Measurements from ENCODE around the gene PDRG1. TPM values are rescaled to one million over a fixed set of nuclear protein-coding genes. Genes with fewer than 3 reads are reported as not detected.

The PDRG1 gene
- total RNA-seq, 1 donor from 2014 or later, result 16.3 TPM

DNA sequence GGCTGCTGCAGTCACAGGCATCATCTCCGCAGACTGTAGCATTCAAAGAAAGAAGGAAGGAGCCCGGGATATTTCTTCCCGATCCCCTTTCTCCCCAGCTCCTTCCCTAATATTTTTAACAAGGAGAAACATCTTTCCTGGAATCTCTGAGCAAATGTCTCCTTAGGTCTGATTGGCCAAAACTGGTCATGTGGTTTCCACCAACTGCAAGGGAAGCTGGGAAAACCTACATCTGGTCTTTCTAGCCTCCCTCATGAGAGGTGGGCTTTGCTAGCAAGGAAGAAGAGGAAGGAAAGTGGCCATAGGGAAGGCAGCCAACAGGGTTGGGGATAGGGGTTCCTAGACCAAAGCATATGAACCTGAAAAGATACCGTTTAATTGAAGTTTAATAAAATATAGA is 35.1 kb downstream of the PDRG1 start:
- H3K27ac Mint-ChIP-seq, result no peak overlapping the region
- no peaks in the 10 kb centered on the region for H3K27me3 Mint-ChIP-seq (ENCODE audit: low read depth)
- TF ChIP-seq, protein P1, sequence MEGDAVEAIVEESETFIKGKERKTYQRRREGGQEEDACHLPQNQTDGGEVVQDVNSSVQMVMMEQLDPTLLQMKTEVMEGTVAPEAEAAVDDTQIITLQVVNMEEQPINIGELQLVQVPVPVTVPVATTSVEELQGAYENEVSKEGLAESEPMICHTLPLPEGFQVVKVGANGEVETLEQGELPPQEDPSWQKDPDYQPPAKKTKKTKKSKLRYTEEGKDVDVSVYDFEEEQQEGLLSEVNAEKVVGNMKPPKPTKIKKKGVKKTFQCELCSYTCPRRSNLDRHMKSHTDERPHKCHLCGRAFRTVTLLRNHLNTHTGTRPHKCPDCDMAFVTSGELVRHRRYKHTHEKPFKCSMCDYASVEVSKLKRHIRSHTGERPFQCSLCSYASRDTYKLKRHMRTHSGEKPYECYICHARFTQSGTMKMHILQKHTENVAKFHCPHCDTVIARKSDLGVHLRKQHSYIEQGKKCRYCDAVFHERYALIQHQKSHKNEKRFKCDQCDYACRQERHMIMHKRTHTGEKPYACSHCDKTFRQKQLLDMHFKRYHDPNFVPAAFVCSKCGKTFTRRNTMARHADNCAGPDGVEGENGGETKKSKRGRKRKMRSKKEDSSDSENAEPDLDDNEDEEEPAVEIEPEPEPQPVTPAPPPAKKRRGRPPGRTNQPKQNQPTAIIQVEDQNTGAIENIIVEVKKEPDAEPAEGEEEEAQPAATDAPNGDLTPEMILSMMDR (IDR thresholded peaks at IDR 0.05; ENCODE audit: unreplicated experiment), result no peak
- no peak for DNase-seq (ENCODE audit: low spot score in 2 of 2, unreplicated experiment in 2 of 2)
- no peaks in the 10 kb centered on the region for H3K9me3 Mint-ChIP-seq
- peaks cover 54% of the 10 kb centered on the region for H3K4me1 Mint-ChIP-seq
- H3K4me3 Mint-ChIP-seq, result no peak overlapping the region
- no peaks in the 10 kb centered on the region for H3K36me3 Mint-ChIP-seq

DNA sequence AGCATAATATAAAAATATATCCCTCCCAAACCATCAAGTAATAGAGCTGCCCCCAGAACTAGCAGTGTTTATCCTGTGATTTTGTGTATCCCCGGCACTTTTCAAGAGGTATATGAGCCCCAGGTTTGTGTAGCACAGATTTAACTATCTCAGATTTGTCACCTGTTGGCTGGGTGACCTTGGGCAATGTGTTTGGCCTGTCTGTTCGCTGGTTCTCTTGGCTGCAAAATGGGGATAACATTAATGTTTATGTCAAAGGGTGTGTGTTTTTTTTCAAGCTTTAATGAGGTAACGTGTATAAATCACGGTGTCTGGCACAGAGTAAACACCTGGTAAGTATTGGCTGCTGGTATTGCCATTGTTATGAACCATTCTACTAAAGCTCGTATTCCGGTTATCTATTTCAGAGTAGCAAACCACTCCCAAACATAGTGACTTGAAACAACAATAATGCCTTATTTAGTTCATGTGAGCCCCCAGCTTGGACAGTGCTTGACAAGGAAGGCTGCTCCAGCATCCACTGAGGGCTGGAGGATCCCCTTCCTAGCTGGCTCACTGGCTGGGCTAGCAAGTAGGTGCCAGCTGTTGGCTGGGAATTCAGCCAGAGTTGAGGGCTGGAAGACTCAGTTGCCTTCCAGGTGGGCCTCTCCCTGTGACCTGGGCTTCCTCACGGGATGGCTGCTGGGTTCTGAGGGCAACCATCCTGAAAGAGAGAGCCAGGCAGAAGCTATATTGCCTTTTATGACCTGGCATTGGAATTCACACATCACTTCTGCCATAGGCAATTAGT is 36.2 kb downstream of the PDRG1 start:
- no peaks in the 10 kb centered on the region for H3K27me3 Mint-ChIP-seq (ENCODE audit: low read depth)
- H3K4me1 Mint-ChIP-seq, result peaks cover 54% of the 10 kb centered on the region

DNA sequence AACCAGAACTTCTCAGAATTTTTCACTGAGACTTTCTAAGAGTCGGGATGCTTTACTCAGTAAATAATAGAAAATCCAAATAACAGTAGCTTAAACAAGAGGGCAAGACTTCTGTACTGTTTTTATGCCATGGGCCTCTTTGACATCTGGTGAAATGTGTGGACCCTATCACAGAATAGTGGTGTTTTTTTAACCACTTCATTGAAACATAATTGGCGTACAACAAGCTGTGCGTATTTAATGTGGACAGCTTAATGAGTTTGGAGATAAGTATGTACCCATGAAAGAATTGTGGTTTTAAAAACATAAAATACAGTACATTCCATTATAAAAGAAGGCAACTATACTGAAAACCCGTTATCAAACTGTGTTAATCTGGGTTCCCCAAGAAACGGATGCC is 37.7 kb downstream of the PDRG1 start:
- DNase-seq (ENCODE audit: low spot score in 2 of 2, unreplicated experiment in 2 of 2), result no peak
- Mint-ChIP-seq H3K27ac (peak overlapping the region; percentile 68), H3K4me1 (peaks cover 45% of the 10 kb centered on the region), H3K27me3 (ENCODE audit: low read depth) (no peaks in the 10 kb centered on the region), H3K36me3 (no peaks in the 10 kb centered on the region), H3K4me3 (no peak overlapping the region), H3K9me3 (no peaks in the 10 kb centered on the region)
- TF ChIP-seq, protein P1 (IDR thresholded peaks at IDR 0.05; ENCODE audit: unreplicated experiment), result no peak

More for the DNA sequence above, 36.2 kb downstream of the PDRG1 start:
- no peak for DNase-seq (ENCODE audit: low spot score in 2 of 2, unreplicated experiment in 2 of 2)
- Mint-ChIP-seq H3K9me3 (no peaks in the 10 kb centered on the region), H3K36me3 (no peaks in the 10 kb centered on the region), H3K4me3 (no peak overlapping the region), H3K27ac (no peak overlapping the region)
- TF ChIP-seq, protein P1 (IDR thresholded peaks at IDR 0.05; ENCODE audit: unreplicated experiment), result no peak

- Mint-ChIP-seq H3K4me1 (peaks cover 39% of the 10 kb centered on the region), H3K36me3 (no peaks in the 10 kb centered on the region), H3K4me3 (no peak overlapping the region), H3K9me3 (no peaks in the 10 kb centered on the region), H3K27ac (peak overlapping the region; percentile 43), H3K27me3 (ENCODE audit: low read depth) (peaks cover 3% of the 10 kb centered on the region)
- no peak for DNase-seq (ENCODE audit: low spot score in 2 of 2, unreplicated experiment in 2 of 2)
- TF ChIP-seq, protein P1 (IDR thresholded peaks at IDR 0.05; ENCODE audit: unreplicated experiment), result no peak
Observed at GRCh38 chr20:31913431-31914157, 38.3 kb downstream of the PDRG1 start.

DNA sequence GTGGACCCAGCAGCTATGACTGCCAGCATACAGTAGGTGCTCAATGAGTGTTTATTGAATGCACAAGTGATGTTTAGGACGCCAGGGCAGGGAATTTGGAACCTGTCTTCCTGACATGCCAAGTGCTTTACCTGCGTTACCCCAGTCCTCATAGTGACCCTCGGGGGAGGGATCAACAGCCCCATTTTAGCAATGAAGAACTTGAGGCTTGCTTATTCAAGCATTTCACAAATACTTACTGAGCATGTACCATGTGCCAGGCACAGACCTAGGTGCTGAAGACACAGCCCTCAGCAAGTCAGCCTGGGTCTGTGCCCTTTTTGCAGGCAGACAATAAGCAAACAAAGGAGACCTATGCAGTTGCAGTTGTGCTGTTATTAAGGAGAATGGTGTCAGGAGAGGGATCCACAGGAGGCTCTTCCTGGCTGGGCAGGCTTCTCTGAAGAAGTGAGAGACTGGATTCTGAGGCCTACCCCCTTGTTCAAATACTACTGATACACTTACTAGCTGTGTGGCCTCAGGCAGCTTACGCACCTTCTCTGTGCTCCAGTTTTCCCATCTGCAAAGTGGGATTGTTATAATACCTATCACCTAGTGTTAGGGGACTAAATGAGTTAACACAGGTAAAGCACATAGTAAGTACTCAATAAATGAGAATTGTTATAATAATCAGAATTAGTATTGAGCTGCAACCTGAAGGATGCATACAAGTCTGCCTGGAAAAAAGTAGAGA is 41.6 kb downstream of the PDRG1 start:
- Mint-ChIP-seq H3K4me3 (no peak overlapping the region), H3K27me3 (ENCODE audit: low read depth) (peaks cover 4% of the 10 kb centered on the region), H3K4me1 (peaks cover 21% of the 10 kb centered on the region), H3K9me3 (no peaks in the 10 kb centered on the region), H3K36me3 (no peaks in the 10 kb centered on the region), H3K27ac (no peak overlapping the region)
- DNase-seq (ENCODE audit: low spot score in 2 of 2, unreplicated experiment in 2 of 2), result no peak
- TF ChIP-seq, protein P1 (IDR thresholded peaks at IDR 0.05; ENCODE audit: unreplicated experiment), result no peak

All from mesothelial cell of epicardium (in vitro differentiated cells).